ENCODE results near the gene NLGN1.

NLGN1 gene

GRCh38 chr3:173624086-173624485, 226.5 kb downstream of the NLGN1 start:
- no peak for TF ChIP-seq TCF4 (CRISPR knock-in tag; IDR thresholded peaks at IDR 0.05; ENCODE audit: borderline replicate concordance)
- TF ChIP-seq TSHZ2 (CRISPR knock-in tag; IDR thresholded peaks at IDR 0.05), result no peak
- no peak for TF ChIP-seq OSR1 (CRISPR knock-in tag; IDR thresholded peaks at IDR 0.05)
- TF ChIP-seq ARNTL (CRISPR knock-in tag; IDR thresholded peaks at IDR 0.05; ENCODE audit: borderline replicate concordance, low read depth), result no peak
- no peak for TF ChIP-seq GLIS3 (CRISPR knock-in tag; IDR thresholded peaks at IDR 0.05)
- no peak for TF ChIP-seq ISL1 (CRISPR knock-in tag; IDR thresholded peaks at IDR 0.05)
- TF ChIP-seq CSDC2 (CRISPR knock-in tag; IDR thresholded peaks at IDR 0.05), result no peak
- no peak for TF ChIP-seq PPARA (CRISPR knock-in tag; IDR thresholded peaks at IDR 0.05; ENCODE audit: borderline replicate concordance)
- TF ChIP-seq RARB (CRISPR knock-in tag; IDR thresholded peaks at IDR 0.05), result no peak
- no peak for ATAC-seq

- TF ChIP-seq RARB (CRISPR knock-in tag; IDR thresholded peaks at IDR 0.05) (no peak), ARNTL (CRISPR knock-in tag; IDR thresholded peaks at IDR 0.05; ENCODE audit: borderline replicate concordance, low read depth) (no peak), ZNF565 (CRISPR knock-in tag; conservative IDR thresholded peaks at IDR 0.05; ENCODE audit: low read depth) (no peak), ZNF70 (CRISPR knock-in tag; IDR thresholded peaks at IDR 0.05) (no peak), CREB5 (CRISPR knock-in tag; IDR thresholded peaks at IDR 0.05; ENCODE audit: low read depth) (no peak), ZFP3 (CRISPR knock-in tag; IDR thresholded peaks at IDR 0.05) (no peak), OSR1 (CRISPR knock-in tag; IDR thresholded peaks at IDR 0.05) (no peak), ESRRG (CRISPR knock-in tag; IDR thresholded peaks at IDR 0.05) (no peak), ZNF8 (CRISPR knock-in tag; IDR thresholded peaks at IDR 0.05) (no peak), BACH2 (CRISPR knock-in tag; IDR thresholded peaks at IDR 0.05; ENCODE audit: borderline replicate concordance) (no peak), ISL1 (CRISPR knock-in tag; IDR thresholded peaks at IDR 0.05) (no peak), GLIS3 (CRISPR knock-in tag; IDR thresholded peaks at IDR 0.05) (no peak), ZC3H10 (CRISPR knock-in tag; IDR thresholded peaks at IDR 0.05) (no peak)
- no peak for ATAC-seq
These were observed 233.3 kb downstream of the NLGN1 start for GRCh38 chr3:173630849-173631248.

GRCh38 chr3:173632945-173633344, 235.4 kb downstream of the NLGN1 start:
- ATAC-seq, result no peak
- TF ChIP-seq BACH2 (CRISPR knock-in tag; IDR thresholded peaks at IDR 0.05; ENCODE audit: borderline replicate concordance), result no peak
- no peak for TF ChIP-seq CREB5 (CRISPR knock-in tag; IDR thresholded peaks at IDR 0.05; ENCODE audit: low read depth)
- TF ChIP-seq ZNF8 (CRISPR knock-in tag; IDR thresholded peaks at IDR 0.05), result no peak
- no peak for TF ChIP-seq ZFP30 (CRISPR knock-in tag; IDR thresholded peaks at IDR 0.05)

- ATAC-seq, result no peak
- TF ChIP-seq TCF4 (CRISPR knock-in tag; IDR thresholded peaks at IDR 0.05; ENCODE audit: borderline replicate concordance) (no peak), PATZ1 (CRISPR knock-in tag; IDR thresholded peaks at IDR 0.05; ENCODE audit: borderline replicate concordance) (no peak), GLIS3 (CRISPR knock-in tag; IDR thresholded peaks at IDR 0.05) (no peak), ZFP30 (CRISPR knock-in tag; IDR thresholded peaks at IDR 0.05) (no peak), RARB (CRISPR knock-in tag; IDR thresholded peaks at IDR 0.05) (no peak)
These were observed 238.3 kb downstream of the NLGN1 start for GRCh38 chr3:173635826-173636225.

GRCh38 chr3:173639098-173639497, 241.6 kb downstream of the NLGN1 start:
- no peak for TF ChIP-seq GLIS3 (CRISPR knock-in tag; IDR thresholded peaks at IDR 0.05)
- no peak for TF ChIP-seq CREB5 (CRISPR knock-in tag; IDR thresholded peaks at IDR 0.05; ENCODE audit: low read depth)
- TF ChIP-seq ZNF70 (CRISPR knock-in tag; IDR thresholded peaks at IDR 0.05), result no peak
- no peak for TF ChIP-seq SNAI2 (CRISPR knock-in tag; IDR thresholded peaks at IDR 0.05)
- TF ChIP-seq ZNF8 (CRISPR knock-in tag; IDR thresholded peaks at IDR 0.05), result no peak
- no peak for TF ChIP-seq ZNF565 (CRISPR knock-in tag; conservative IDR thresholded peaks at IDR 0.05; ENCODE audit: low read depth)
- no peak for TF ChIP-seq BACH2 (CRISPR knock-in tag; IDR thresholded peaks at IDR 0.05; ENCODE audit: borderline replicate concordance)
- no peak for TF ChIP-seq POU6F1 (CRISPR knock-in tag; IDR thresholded peaks at IDR 0.05; ENCODE audit: borderline replicate concordance, low read depth)
- TF ChIP-seq CSDC2 (CRISPR knock-in tag; IDR thresholded peaks at IDR 0.05), result no peak
- ATAC-seq, result no peak

Data from SK-N-SH treated with all-trans-retinoic acid at 6 μM for 48 hours (cell line).